Hepatocyte (in vitro differentiated cells): Measurements from ENCODE around the gene GPD1L.

Experiments
- CTCF ChIP-seq: fragments of 200-600 bp; sonication (generic); IDR thresholded peaks from 2 replicates; pipeline ENCODE4 v1.5.1; 2016; ENCODE audit warnings: antibody characterized with exemption, mild to moderate bottlenecking; ENCODE audit not compliant: poor library complexity
- EZH2phosphoT487 ChIP-seq: fragments of 200-600 bp; sonication (generic); IDR thresholded peaks from one replicate; pipeline ENCODE4 v1.6.1; 2018; ENCODE audit warnings: antibody characterized with exemption, mild to moderate bottlenecking, low read depth, moderate library complexity; ENCODE audit not compliant: unreplicated experiment, severe bottlenecking

DNA sequence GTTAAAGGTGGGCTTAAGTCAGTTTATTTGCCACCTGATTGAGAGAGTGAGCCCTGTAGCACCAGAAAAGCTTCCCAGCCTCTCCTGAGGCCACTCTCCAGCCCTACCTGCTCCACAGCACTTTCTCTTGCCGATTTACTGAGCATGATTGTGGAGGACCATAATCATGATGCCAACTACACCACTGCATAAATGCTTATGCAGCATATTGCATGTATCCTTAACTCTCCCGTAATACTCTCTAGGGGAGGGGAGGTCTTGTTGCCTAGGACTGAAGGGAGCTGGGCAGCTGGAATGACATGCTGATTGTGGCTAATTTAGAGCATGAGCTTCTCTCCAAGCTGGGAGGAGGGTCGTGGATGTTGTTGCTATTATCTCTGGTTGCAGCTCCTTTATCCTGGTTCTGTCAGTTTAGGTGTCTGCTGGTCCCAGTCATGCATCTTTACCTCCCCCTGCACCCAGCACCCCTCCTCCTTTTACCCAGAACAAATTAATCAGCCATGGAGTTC, 54.3 kb downstream of the GPD1L start:
- TF ChIP-seq CTCF (no peak), EZH2phosphoT487 (no peak)
